H1 (cell line): Measurements from ENCODE around the gene CDIPT.

Experiments
- HDAC2 ChIP-seq, 2 experiments: fragments of 300-600 bp in 1 of 2; sonication (generic) in 1 of 2; IDR thresholded peaks; 2 replicates each; pipeline ENCODE4 v1.6.1; 2011 to 2012; ENCODE audit warnings: low read depth in 2 of 2, low read length in 2 of 2, mild to moderate bottlenecking in 2 of 2, moderate library complexity in 2 of 2, borderline replicate concordance in 1 of 2, inconsistent platforms in 1 of 2
- JUND ChIP-seq: IDR thresholded peaks from 2 replicates; pipeline ENCODE4 v1.6.1; 2011; ENCODE audit warnings: mild to moderate bottlenecking, improper control_type of control experiment, low read length

- TF ChIP-seq JUND: no peak
- TF ChIP-seq HDAC2 (IDR thresholded peaks at IDR 0.05; ENCODE audit: borderline replicate concordance in 1 of 2, low read depth in 2 of 2, low read length in 2 of 2): no peak
These were observed 25.2 kb downstream of the CDIPT start for GRCh38 chr16:29837841-29838240.
